ENCODE results near the gene ZNF304.

Gene ZNF304

GRCh38 chr19:57342582-57342981 lies 8.5 kb upstream of the ZNF304 start:
- H3K4me3 ChIP-seq (ENCODE audit: low read depth, low read length), result no peak overlapping the region

GRCh38 chr19:57348136-57348535 lies 2.9 kb upstream of the ZNF304 start:
- no peak for DNase-seq (ENCODE audit: low read depth)
- TF ChIP-seq CTCF (IDR thresholded peaks at IDR 0.05; ENCODE audit: low read depth, low read length), result no peak
- TF ChIP-seq POLR2A (IDR thresholded peaks at IDR 0.05; ENCODE audit: extremely low read depth, insufficient read length), result no peak

More at GRCh38 chr19:57342582-57342981, 8.5 kb upstream of the ZNF304 start:
- DNase-seq (ENCODE audit: low read depth), result no peak
- TF ChIP-seq MYC (IDR thresholded peaks at IDR 0.05; ENCODE audit: low read depth, low read length) (no peak), POLR2A (IDR thresholded peaks at IDR 0.05; ENCODE audit: extremely low read depth, insufficient read length) (no peak), CTCF (IDR thresholded peaks at IDR 0.05; ENCODE audit: low read depth, low read length) (no peak), MAX (IDR thresholded peaks at IDR 0.05; ENCODE audit: low read depth, low read length) (no peak)

GRCh38 chr19:57351867-57352266 lies 796 bp downstream of the ZNF304 start:
- no peak for DNase-seq (ENCODE audit: low read depth)
- TF ChIP-seq MAX (IDR thresholded peaks at IDR 0.05; ENCODE audit: low read depth, low read length), result no peak
- TF ChIP-seq CTCF (IDR thresholded peaks at IDR 0.05; ENCODE audit: low read depth, low read length), result no peak
- TF ChIP-seq POLR2A (IDR thresholded peaks at IDR 0.05; ENCODE audit: extremely low read depth, insufficient read length), result no peak
- no peak for TF ChIP-seq MYC (IDR thresholded peaks at IDR 0.05; ENCODE audit: low read depth, low read length)
- peak overlapping the region; percentile 86 for H3K4me3 ChIP-seq (ENCODE audit: low read depth, low read length)

More at GRCh38 chr19:57348136-57348535, 2.9 kb upstream of the ZNF304 start:
- H3K4me3 ChIP-seq (ENCODE audit: low read depth, low read length), result no peak overlapping the region

GRCh38 chr19:57355916-57356315 lies 4.8 kb downstream of the ZNF304 start:
- no peak overlapping the region for H3K4me3 ChIP-seq (ENCODE audit: low read depth, low read length)
- DNase-seq (ENCODE audit: low read depth), result no peak
- TF ChIP-seq MYC (IDR thresholded peaks at IDR 0.05; ENCODE audit: low read depth, low read length) (no peak), POLR2A (IDR thresholded peaks at IDR 0.05; ENCODE audit: extremely low read depth, insufficient read length) (no peak), MAX (IDR thresholded peaks at IDR 0.05; ENCODE audit: low read depth, low read length) (no peak), CTCF (IDR thresholded peaks at IDR 0.05; ENCODE audit: low read depth, low read length) (no peak)

GRCh38 chr19:57357406-57357805 lies 6.3 kb downstream of the ZNF304 start:
- DNase-seq (ENCODE audit: low read depth), result no peak
- H3K4me3 ChIP-seq (ENCODE audit: low read depth, low read length), result no peak overlapping the region
- TF ChIP-seq MYC (IDR thresholded peaks at IDR 0.05; ENCODE audit: low read depth, low read length) (no peak), POLR2A (IDR thresholded peaks at IDR 0.05; ENCODE audit: extremely low read depth, insufficient read length) (no peak), CTCF (IDR thresholded peaks at IDR 0.05; ENCODE audit: low read depth, low read length) (no peak), MAX (IDR thresholded peaks at IDR 0.05; ENCODE audit: low read depth, low read length) (no peak)

GRCh38 chr19:57359300-57359699 lies 8.2 kb downstream of the ZNF304 start:
- no peak for DNase-seq (ENCODE audit: low read depth)
- no peak for TF ChIP-seq CTCF (IDR thresholded peaks at IDR 0.05; ENCODE audit: low read depth, low read length)
- TF ChIP-seq POLR2A (IDR thresholded peaks at IDR 0.05; ENCODE audit: extremely low read depth, insufficient read length), result no peak
- no peak for TF ChIP-seq MYC (IDR thresholded peaks at IDR 0.05; ENCODE audit: low read depth, low read length)
- no peak for TF ChIP-seq MAX (IDR thresholded peaks at IDR 0.05; ENCODE audit: low read depth, low read length)
- H3K4me3 ChIP-seq (ENCODE audit: low read depth, low read length), result no peak overlapping the region
